HG03060 (cell line): ENCODE data around the gene SRPK1.
"Not testable (repeated sequence)": the region's sequence is repeated elsewhere in the genome, so short reads cannot be mapped to it uniquely, and the experiment has no call there.

ENCODE experiments used
- ATAC-seq: cut with Tn5 transposase; IDR thresholded peaks from one replicate; pipeline ENCODE4 v1.9.1; 2021; ENCODE audit warnings: low read depth, moderate number of reproducible peaks; ENCODE audit not compliant: unreplicated experiment

The SRPK1 gene

DNA sequence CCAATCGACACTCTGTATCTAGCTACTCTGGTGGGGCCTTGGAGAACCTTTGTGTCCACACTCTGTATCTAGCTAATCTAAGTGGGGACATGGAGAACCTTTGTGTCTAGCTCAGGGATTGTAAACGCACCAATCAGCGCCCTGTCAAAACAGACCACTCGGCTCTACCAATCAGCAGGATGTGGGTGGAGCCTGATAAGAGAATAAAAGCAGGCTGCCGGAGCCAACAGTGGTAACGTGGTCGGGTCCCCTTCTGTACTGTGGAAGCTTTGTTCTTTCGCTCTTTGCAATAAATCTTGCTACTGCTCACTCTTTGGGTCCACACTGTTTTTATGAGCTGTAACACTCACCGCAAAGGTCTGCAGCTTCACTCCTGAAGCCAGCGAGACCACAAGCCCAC is 11.0 kb upstream of the SRPK1 start:
- ATAC-seq, result not testable (repeated sequence)

DNA sequence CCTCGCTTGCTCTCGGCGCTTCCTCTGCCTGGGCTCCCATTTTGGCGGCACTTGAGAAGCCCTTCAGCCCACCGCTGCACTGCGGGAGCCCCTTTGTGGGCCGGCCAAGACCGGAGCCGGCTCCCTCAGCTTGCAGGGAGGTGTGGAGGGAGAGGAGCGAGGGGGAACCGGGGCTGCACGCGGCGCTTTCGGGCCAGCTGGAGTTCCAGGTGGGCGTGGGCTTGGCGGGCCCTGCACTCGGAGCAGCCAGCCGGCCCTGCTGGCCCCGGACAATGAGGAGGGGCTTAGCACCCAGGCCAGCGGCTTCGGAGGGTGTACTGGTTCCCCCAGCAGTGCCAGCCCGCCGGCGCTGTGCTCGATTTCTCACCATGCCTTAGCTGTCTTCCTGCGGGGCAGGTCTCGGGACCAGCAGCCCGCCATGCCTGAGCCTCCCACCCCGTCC is 10.2 kb upstream of the SRPK1 start:
- ATAC-seq, result no peak

- ATAC-seq, result no peak
Observed at GRCh38 chr6:35929601-35930000, 8.7 kb upstream of the SRPK1 start.

GRCh38 chr6:35926509-35927215 is 5.8 kb upstream of the SRPK1 start:
- ATAC-seq, result no peak

GRCh38 chr6:35925961-35926360 is 5.1 kb upstream of the SRPK1 start:
- ATAC-seq, result no peak

DNA sequence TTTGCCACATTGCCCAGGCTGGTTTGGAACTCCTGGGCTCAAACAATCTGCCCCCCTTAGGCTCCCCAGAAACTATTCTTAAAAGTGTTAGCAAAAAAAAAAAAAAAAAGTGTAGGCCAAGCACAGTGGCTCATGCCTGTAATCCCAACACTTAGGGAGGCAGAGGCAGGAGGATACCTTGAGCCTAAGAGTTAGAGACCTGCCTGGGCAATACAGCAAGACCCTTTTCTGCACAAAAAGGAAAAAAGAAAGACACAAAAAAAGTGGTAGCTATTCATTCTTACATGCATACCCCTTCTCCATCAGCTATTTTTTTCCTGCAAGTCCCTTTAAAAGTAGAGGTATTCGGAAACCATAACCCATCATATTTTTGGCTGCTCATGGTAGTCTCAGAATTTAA is 3.2 kb upstream of the SRPK1 start:
- ATAC-seq, result no peak

DNA sequence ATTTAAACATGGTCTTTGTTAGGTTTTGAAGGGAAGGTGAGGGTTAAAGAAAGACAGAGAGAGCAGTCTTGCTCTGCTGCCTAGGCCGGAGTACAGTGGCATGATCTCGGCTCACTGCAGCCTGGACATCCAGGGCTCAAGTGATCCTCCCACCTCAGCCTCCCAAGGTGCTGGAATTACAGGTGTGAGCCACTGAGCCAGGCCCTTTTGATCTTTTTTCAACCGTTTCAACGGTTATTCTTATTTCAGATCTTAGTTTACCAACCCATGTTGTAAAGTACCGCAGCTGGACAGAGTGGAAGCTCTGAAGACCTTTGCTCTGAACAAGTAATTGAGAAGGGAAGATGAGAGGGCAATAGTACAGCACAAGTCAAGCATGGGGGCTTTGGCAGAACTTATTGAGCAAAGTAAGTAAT is 1.2 kb upstream of the SRPK1 start:
- ATAC-seq, result no peak

DNA sequence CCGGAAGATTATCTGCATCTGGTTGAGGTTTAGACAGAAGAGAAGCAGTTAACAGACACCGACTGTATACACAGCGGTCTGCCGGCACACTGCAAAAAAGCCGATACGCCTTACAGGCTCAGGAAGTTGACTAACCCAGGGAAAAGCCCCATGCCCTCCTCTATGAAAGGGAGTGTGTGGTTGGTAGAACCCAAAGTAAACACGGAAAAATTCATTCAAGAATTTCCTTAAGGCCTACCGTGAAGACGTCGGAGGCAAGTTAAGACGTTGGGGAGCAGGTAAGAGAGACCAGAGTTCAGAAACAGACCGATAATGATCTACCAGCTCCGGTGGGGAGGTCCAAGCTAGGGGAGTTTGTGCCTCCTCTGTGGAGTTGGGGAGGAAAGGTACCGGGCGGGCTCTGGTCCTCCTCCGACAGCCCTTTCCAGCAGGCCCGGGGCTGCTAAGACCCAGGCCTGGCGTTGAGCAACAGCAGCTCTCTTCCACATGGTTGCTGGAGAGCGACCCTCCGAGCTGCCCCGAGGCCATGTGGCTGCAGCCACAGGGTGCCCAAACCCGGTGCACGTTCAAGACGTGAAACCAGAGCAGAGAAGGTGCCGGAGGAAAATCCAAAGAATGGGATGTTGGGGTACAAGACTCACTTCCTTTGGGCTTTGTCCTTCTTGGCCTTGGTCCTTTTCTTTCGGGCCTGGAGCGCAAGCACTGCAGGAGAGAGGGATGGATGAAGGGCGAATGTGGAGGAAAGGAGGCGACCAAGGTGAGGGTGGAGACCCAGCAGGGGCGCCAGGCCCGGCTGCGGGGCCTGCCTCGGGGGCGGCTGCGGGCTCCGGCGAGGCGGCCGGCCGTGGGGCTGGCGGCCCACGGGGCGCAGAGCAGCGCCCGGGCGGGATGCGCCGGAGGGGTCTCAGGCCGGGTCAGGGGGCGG is 809 bp downstream of the SRPK1 start:
- ATAC-seq, result no peak

DNA sequence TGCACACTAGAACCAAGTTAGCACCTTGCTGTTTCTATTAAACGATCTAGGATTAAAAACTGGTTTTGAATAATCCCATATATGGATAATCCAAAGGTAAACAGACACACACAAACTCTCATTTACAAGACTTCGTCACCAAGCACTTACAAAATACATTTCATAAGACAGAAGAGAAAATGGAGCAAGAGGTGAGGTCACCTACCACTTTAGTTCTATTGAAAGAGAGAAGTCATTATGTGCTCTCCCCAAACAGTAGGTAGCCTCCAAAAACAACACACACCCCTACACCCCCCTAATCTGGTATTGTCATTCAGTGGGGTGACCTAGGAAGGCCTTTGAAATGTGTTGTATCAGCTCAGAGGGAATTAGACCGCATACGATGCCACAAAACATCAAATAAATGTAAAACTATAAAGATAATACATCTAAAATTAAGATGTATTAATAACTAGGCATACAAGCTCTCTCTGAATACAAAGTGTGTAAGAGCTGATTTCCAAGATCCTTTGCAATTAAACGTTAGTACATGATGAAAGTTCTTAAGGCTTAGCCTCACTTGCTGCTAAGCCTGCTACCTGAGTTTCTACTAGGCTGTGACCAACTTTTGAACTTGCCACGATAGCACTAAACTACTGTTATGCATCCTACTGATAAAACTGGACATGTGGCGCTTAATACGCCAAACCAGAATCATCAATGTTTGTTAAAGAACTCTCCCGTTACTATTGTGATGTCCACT is 1.6 kb downstream of the SRPK1 start:
- ATAC-seq, result no peak

DNA sequence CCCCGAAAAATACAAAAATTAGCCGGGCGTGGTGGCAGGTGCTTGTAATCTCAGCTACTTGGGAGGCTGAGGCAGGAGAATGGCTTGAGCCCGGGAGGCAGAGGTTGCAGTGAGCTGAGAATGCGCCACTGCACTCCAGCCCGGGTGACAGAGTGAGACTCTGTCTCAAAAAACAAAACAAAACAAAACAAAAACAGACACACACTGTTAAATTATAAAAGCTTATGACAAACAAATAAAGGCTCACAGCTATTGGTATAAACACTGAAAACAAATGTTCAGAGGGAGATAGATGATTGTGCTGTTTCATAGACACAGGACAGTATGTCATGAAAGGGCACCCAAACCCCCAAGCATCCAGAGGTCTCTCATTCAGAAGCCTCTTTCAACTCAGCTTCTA is 4.0 kb downstream of the SRPK1 start:
- ATAC-seq, result not testable (repeated sequence)

DNA sequence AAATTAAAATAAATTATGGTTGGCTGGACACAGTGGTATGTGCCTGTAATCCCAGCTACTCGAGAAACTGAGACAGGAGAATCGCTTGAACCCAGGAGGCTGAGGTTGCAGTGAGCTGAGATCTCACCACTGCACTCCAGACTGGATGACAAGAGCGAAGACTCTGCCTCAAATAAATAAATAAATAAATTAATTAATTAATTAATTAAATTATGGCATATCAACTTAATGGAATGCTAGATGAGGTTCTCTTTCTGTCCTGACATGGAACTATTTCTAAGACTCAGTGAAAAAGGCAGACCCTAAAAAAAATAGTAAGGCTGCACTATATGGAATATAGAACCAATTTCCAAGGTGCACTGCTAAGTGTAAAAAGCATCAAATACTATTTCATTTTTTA is 4.8 kb downstream of the SRPK1 start:
- ATAC-seq, result no peak

DNA sequence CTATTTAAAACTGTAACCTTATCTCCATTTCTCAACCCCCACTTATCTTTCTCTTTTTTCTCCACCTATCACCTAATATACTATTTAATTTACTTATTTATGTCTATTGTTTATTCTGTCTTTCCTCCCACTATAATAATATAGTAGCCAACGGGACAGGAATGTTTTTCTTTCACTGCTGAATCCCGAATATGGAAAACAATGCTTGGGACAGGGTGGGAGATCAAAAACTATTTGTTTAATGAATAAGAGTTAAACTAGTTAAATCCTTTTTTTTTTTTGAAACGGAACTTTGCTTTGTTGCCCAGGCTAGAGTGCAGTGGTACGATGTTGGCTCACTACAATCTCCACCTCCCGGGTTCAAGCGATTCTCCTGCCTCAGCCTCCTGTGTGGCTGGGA is 6.4 kb downstream of the SRPK1 start:
- no peak for ATAC-seq

DNA sequence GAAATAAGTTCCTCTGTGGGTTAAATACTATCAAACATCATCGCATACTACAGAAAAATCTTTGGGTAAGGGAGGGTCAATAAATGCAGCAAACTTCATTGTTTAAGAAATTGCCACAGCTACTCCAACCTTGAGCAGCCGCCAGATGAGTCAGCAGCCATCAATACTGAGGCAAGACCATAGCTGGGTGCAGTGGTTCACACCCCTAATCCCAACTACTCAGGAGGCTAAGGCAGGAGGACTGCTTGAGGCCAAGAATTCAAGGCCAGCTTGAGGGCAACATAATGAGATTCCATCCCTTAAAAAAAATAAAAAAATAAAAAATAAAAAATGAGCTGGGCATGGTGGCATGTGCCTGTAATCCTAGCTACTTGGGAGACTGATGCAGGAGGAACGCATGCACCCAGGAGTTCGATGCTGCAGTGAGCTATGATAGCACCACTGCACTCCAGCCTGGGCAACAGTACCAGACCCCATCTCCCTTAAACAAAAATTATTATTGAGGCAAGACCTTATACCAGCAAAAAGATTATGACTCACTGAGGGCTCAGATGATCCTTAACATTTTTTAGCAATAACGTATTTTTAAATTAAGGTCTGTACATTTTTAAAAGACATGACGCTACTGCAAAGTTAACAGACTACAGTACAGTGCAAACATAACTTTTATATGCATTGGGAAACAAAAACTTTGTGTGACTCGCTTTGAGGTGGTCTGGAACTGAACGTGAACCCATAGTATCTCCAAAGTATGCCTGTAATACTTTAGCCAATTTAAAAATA is 8.8 kb downstream of the SRPK1 start:
- no peak for ATAC-seq

DNA sequence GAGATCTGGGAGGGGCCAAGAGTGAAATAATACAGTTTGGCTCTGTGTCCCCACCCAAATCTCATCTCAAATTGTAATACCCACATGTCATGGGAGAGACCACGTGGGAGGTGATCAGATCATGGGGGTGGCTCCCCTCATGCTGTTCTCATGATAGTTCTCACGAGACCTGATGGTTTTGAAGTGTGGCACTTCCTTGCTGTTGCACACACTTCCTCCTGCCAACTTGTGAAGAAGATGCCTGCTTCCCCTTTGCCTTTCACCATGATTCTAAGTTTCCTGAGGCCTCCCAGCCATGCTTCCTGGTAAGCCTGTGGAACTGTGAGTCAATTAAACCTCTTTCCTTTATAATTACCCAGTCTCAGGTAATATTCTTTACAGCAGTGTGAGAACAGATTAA is 11.3 kb downstream of the SRPK1 start:
- not testable (repeated sequence) for ATAC-seq

DNA sequence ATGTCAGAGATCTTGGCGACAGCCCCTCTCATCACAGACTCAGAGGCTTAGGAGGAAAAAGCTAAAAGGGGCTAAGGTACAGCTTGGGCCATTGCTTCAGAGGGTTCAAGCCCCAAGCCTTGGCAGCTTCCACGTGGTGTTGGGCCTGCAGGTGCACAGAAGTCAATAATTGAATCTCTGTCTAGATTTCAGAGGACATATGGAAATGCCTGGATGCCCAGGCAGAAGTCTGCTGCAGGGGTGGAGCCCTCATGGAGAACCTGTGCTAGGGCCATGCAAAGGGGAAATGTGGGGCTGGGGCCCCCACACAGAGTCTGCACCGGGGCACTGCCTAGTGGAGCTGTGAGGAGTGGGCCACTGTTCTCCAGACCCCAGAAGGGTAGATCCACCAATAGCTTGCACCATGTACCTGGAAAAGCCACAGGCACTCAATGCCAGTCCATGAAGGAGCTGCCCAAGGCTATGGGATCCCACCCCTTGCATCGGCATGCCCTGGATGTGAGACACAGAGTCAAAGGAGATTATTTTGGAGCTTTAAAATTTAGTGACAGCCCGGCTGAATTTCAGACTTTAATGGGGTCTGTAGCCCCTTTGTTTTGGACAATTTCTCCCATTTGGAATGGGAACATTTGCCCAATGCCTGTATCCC is 12.0 kb downstream of the SRPK1 start:
- not testable (repeated sequence) for ATAC-seq

DNA sequence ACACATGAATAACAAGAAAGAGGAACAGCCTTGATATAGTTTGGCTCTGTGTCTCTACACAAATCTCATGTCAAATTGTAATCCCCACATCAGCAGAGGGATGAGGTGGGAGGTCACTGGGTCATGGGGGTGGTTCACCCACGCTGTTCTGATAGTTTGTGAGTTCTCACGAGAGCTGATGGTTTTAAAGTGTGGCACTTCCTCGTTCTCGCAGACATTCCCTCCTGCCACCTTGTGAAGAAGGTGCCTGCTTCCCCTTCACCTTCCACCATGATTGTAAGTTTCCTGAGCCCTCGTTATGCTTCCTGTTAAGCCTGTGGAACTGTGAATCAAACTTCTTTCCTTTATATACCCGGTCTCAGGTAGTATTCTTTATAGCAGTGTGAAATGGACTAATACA is 13.1 kb downstream of the SRPK1 start:
- no peak for ATAC-seq

GRCh38 chr6:35906499-35906846 is 14.4 kb downstream of the SRPK1 start:
- no peak for ATAC-seq

DNA sequence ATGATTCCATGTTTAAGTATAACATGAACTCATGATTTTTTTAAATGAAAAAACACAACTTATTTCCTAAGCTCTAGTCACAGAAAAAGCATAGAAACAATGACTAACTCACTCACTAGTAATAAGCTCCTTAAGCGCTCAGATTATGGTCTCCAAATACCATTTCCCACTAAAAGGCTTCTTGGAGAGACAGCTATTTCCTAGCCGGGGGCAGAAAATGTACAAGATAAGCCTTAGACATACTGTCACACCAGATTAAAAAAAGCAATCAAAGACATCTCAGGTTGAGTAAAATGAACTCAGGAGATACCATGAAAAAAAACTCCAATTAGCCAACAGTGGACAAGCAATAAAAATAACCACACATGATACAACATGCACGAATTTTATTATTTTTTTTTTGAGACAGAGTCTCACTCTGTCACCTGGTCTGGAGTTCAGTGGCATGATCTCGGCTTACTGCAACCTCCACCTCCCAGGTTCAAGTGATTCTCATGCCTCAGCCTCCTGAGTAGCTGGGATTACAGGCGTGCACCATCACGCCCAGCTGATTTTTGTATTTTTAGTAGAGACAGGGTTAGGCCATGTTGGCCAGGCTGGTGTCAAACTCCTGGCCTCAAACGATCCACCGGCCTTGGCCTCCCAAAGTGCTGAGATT is 14.9 kb downstream of the SRPK1 start:
- no peak for ATAC-seq

DNA sequence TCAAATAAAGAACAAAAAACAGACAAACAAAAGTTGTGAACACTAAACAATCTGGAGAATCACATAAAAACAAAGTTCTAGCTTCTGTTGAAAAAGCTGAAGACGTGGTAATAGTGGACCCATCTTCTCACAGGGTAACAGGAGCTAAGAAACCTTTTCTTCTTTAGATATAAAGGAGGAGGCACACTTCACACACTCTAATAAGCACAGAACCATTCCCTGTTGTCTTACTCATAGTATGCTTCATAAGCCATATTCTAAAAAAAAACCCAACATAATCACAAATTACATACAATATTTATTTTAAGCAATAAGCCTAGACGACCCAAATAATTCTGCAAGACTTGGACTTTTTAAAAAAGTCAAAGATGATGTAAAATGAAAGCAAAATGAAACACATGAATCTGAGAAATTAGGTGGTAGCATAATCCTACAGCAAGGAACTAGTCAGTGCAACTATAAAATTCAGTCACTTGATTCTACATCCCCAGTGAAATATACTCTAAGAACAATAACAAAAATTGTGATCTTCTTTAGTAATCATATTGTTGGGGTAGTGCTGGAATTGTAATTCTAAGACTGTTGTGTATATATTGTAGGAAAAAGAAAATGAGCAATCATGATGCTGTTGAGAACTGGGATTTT is 15.6 kb downstream of the SRPK1 start:
- ATAC-seq, result no peak
